Stimulated activated CD4-positive, alpha-beta T cell treated with anti-CD3 and anti-CD28 coated beads, Interleukin-2, amount 100 ng/mL, for 24 hours (primary cell): ENCODE data around the gene WDPCP.
"Not testable (repeated sequence)": the region's sequence is repeated elsewhere in the genome, so short reads cannot be mapped to it uniquely, and the experiment has no call there.

Experiments
- DNase-seq, 2 donors: peaks; one replicate each; pipeline ENCODE4 v3.0.0-alpha.2; 2020

WDPCP gene

GRCh38 chr2:63346411-63346810, 241.9 kb downstream of the WDPCP start:
- no peak for DNase-seq

DNA sequence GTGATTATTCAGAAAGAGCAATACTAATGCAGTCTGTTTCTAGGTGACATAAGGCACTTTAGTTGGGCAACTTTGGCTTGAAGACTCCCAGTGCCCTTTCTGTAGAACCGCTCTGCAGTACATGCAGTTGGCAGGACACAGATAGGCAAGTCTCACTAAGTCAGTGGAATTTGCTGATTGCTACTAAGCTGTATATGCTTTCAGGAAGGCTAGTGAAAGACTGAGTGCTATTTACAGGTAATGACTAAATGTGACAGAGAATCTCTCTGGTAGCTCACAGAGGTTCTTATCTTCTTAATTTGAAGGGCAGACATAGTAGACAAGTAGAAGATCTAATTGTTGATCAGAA, 243.0 kb downstream of the WDPCP start:
- no peak for DNase-seq

GRCh38 chr2:63344575-63345284, 243.5 kb downstream of the WDPCP start:
- DNase-seq, result no peak

DNA sequence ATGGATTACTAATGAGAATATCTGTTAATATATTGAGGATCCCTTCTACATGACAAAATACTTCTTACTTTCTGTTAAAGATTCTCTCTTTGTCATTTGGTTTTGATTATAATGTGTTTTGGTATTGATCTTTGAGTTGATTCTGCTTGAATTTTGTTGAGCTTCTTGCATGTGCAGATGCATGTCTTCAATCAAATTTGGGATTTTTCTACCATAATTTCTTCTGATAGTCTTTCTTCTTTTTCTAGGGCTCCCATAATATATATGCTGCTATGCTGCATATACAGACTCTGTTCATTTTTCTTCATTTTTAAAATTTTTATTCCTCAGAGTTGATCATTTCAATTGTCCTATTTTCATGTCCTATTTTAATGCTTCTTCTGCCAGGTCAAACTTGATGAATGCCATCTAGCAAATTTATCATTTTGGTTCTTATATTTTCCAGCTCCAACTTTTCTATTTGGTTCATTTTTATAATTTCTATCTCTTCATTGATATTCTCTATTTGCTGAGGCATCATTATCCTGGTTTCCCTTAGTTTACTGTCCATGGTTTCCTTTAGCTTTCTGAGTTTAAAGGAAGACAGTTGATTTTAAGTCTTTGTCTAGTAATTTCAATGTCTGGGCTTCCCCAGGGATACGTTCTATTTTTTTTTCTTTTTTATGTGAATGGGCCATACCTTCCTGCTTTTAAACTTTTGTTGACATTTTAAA, 244.7 kb downstream of the WDPCP start:
- no peak for DNase-seq

DNA sequence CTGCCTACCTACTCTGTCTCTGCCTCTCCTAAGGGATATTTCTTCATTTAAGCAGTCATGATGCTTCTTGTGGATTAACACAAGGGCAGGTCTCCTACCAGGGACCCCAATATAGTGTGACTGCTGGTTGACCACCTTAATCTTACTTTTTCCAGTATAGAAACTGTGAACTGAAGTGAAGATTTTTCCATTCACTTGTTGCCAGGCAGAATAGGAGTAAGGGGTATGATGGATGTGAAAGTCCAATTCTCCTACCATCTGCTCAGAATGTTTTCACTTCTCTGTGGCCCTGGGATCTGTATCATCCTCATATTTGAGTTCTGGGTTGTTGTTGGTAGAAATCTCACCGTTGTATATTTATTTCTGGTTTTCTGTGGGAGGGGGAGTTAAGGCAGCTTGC, 247.8 kb downstream of the WDPCP start:
- DNase-seq, result no peak

GRCh38 chr2:63334910-63335309, 253.4 kb downstream of the WDPCP start:
- no peak for DNase-seq

GRCh38 chr2:63326473-63326872, 261.8 kb downstream of the WDPCP start:
- DNase-seq, result no peak

DNA sequence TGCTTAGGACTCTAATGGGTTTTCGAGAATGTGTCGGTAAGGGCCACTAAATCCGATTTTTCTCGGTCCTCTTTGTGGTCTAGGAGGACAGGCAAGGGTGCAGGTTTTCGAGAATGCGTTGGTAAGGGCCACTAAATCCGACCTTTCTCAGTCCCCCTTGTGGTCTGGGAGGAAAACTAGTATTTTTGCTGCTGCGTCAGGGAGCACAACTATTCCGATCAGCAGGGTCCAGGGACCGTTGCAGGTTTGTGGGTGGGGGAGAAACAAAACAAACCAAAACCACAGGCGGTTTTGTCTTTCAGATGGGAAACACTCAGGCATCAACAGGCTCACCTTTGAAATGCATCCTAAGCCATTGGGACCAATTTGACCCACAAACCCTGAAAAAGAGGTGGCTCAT, 264.6 kb downstream of the WDPCP start:
- not testable (repeated sequence) for DNase-seq

DNA sequence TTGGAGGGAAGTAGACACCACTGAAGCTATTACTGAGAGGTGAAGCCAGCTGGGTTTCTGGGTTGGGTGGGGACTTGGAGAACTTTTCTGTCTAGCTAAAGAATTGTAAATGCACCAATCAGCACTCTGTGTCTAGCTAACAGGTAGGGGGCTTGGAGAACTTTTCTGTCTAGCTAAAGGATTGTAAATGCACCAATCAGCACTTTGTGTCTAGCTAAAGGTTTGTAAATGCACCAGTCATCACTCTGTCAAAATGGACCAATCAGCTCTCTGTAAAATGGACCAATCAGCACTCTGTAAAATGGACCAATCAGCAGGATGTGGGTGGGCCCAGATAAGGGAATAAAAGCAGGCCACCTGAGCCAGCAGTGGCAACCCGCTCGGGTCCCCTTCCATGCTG, 266.3 kb downstream of the WDPCP start:
- not testable (repeated sequence) for DNase-seq

DNA sequence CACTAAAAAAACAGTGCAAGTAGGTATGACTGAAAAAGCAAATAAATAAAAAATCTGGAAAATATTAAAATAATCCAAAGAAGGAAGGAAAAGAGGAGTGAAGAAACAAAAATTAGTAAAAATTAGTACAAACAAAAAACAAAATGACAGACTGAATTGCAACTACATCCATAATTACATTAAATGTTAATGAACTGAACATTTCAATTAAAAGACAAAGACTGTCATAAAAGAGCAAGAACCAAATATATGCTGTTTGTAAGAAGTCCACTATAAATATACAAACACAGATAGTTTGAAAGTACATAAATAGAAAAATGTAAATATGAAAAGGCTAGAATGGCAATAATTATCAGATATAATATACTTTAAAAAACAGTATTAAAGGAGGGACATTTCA, 267.6 kb downstream of the WDPCP start:
- no peak for DNase-seq

GRCh38 chr2:63310614-63311013, 277.7 kb downstream of the WDPCP start:
- DNase-seq, result no peak

DNA sequence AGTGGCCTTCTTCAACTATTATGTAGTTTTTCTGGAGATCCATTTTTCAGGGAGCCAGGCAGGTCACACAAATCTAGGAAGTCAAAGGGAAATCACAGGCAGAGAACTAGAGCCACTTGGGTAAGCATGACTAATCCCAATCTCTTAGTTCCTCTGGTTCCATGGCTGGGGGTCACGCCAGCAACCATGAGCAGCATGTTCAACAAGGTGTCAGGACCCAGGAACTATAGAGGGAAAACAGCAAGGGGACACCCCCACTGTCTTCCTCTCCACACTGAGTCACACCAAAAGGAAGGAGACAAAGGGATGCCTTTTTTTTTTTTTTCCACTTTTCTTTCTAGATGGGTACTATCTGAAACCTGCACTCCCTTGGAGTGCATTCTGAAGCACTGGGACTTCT, 286.8 kb downstream of the WDPCP start:
- DNase-seq, result no peak

DNA sequence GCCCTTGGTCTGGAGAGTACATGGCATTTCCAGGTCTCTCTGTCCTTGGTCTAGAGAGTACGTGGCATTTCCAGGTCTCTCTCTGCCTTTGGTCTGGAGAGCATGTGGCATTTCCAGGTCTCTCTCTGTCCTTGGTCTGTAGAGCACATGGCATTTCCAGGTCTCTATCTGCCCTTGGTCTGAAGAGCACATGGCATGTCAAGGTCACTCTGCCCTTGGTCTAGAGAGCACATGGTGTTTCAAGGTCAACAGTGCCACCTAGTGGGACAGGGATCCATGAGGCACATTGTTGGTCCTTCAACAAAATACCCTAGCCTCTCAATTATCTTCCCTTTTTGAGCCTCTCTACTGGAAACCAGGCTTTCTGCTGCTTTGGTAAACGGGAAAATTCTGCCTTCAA, 287.4 kb downstream of the WDPCP start:
- DNase-seq, result no peak

- DNase-seq, result no peak
Observed at GRCh38 chr2:63287956-63288355, 300.3 kb downstream of the WDPCP start.

- DNase-seq, result not testable (repeated sequence)
Observed at GRCh38 chr2:63286520-63286919, 301.8 kb downstream of the WDPCP start.

GRCh38 chr2:63283273-63283672, 305.0 kb downstream of the WDPCP start:
- no peak for DNase-seq

- no peak for DNase-seq
Observed at GRCh38 chr2:63272560-63272959, 315.7 kb downstream of the WDPCP start.

GRCh38 chr2:63270717-63271116, 317.6 kb downstream of the WDPCP start:
- DNase-seq, result no peak

DNA sequence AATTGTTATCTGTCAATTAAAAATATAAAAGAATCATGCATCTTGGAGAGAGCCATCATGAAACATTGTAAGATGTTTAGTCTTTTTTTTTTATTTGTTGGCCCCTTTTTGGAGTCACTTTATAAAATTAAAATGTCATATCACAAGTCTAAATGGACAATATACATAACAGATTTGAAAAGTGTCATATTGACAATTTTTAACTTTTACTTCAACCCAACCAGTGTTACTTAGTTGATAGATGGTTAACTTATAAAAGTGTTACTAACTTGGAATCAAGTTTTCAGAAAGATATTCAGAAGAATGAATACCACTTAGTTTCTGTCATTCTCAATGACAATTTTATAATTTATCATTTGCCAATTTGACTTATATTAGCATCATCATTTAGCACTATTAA, 319.3 kb downstream of the WDPCP start:
- DNase-seq, result no peak

- no peak for DNase-seq
Observed at GRCh38 chr2:63261137-63261621, 327.1 kb downstream of the WDPCP start.

DNA sequence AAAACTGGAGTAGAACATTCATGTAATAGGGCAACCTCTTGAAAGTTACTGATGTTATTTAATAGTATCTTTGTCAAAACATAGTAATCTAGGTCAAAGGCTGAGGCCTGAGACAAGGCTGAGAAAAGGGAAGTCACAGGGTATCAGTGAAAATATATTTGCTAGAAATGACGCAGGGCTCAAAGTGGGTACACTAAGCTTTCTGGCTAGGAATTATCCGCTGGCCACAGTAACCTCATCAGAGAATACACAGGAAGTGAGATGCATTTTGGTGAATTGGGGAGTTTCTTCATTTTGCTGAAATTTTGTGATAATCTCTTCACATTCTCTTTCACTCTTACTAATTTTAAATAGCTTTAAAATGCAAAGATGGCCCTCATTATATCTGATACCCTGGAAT, 330.8 kb downstream of the WDPCP start:
- DNase-seq, result no peak

DNA sequence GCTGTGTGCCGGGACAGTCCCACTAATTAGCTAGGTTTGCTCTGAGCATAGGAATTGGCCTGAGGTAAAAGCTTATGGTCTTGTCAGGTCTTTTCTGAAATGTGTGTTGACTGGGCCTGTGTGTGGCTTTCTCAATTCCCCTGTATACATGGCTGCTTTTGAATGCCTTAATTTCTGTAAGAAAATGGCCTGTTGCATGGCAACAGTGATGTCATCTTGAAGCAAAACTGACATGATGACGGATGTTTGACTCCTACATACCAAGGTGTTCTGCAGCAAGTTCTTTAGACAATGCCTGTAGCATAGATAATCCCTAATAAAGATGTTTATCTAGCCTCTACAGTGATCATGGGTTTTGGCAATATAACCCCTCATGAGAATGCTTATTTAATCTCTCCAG, 339.1 kb downstream of the WDPCP start:
- no peak for DNase-seq

DNA sequence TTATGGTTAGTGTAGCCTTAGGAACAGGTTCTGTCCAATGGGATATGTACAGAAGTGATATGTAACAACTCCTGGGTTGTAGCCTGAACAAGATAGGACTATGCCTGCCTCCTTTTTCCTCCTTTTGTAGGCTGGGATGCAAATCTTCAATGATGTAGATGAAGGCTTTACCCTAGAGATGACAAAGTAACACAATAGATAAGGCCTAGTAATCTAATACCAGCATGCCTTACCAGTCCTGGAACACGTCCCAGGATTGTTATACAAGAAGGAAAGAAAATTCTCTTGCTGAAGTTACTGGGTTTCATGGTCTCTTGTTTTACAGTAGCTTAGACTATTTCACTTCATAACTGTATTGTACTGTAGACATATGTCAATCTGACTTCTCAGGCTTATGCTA, 345.5 kb downstream of the WDPCP start:
- DNase-seq, result no peak

- DNase-seq, result no peak
Observed at GRCh38 chr2:63225964-63226686, 362.2 kb downstream of the WDPCP start.
